ENCODE measurements around the gene SMC2.

SMC2 gene

GRCh38 chr9:104082168-104082567 lies 11.9 kb upstream of the SMC2 start:
- Histone ChIP-seq H3K4me1 (ENCODE audit: control insufficient read depth, insufficient read depth, low read length) (no peaks in the 10 kb centered on the region), H3K27ac (ENCODE audit: extremely low read depth, low read depth, low read length) (no peak overlapping the region), H3K36me3 (ENCODE audit: control insufficient read depth in 2 of 2, insufficient read depth in 1 of 2, low read length in 2 of 2) (no peaks in the 10 kb centered on the region), H3K4me3 (ENCODE audit: low read depth, low read length) (no peak overlapping the region), H3K9me3 (ENCODE audit: control insufficient read depth, insufficient read depth, low read depth, low read length) (no peaks in the 10 kb centered on the region)
- no peak for TF ChIP-seq SCRT2 (tag by site-specific recombination; IDR thresholded peaks at IDR 0.05)
- no peak for TF ChIP-seq PRDM1 (tag by site-specific recombination; IDR thresholded peaks at IDR 0.05)
- TF ChIP-seq, protein P1, sequence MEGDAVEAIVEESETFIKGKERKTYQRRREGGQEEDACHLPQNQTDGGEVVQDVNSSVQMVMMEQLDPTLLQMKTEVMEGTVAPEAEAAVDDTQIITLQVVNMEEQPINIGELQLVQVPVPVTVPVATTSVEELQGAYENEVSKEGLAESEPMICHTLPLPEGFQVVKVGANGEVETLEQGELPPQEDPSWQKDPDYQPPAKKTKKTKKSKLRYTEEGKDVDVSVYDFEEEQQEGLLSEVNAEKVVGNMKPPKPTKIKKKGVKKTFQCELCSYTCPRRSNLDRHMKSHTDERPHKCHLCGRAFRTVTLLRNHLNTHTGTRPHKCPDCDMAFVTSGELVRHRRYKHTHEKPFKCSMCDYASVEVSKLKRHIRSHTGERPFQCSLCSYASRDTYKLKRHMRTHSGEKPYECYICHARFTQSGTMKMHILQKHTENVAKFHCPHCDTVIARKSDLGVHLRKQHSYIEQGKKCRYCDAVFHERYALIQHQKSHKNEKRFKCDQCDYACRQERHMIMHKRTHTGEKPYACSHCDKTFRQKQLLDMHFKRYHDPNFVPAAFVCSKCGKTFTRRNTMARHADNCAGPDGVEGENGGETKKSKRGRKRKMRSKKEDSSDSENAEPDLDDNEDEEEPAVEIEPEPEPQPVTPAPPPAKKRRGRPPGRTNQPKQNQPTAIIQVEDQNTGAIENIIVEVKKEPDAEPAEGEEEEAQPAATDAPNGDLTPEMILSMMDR (tag by site-specific recombination; IDR thresholded peaks at IDR 0.05): no peak
- TF ChIP-seq, protein P2, sequence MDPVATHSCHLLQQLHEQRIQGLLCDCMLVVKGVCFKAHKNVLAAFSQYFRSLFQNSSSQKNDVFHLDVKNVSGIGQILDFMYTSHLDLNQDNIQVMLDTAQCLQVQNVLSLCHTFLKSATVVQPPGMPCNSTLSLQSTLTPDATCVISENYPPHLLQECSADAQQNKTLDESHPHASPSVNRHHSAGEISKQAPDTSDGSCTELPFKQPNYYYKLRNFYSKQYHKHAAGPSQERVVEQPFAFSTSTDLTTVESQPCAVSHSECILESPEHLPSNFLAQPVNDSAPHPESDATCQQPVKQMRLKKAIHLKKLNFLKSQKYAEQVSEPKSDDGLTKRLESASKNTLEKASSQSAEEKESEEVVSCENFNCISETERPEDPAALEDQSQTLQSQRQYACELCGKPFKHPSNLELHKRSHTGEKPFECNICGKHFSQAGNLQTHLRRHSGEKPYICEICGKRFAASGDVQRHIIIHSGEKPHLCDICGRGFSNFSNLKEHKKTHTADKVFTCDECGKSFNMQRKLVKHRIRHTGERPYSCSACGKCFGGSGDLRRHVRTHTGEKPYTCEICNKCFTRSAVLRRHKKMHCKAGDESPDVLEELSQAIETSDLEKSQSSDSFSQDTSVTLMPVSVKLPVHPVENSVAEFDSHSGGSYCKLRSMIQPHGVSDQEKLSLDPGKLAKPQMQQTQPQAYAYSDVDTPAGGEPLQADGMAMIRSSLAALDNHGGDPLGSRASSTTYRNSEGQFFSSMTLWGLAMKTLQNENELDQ (tag by site-specific recombination; IDR thresholded peaks at IDR 0.05; ENCODE audit: low read depth): no peak
- TF ChIP-seq ZBTB1 (tag by site-specific recombination; IDR thresholded peaks at IDR 0.05): no peak
- no peak for TF ChIP-seq ZNF394 (tag by site-specific recombination; IDR thresholded peaks at IDR 0.05; ENCODE audit: borderline replicate concordance)
- TF ChIP-seq, protein P3, sequence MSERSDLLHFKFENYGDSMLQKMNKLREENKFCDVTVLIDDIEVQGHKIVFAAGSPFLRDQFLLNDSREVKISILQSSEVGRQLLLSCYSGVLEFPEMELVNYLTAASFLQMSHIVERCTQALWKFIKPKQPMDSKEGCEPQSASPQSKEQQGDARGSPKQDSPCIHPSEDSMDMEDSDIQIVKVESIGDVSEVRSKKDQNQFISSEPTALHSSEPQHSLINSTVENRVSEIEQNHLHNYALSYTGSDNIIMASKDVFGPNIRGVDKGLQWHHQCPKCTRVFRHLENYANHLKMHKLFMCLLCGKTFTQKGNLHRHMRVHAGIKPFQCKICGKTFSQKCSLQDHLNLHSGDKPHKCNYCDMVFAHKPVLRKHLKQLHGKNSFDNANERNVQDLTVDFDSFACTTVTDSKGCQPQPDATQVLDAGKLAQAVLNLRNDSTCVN (tag by site-specific recombination; optimal IDR thresholded peaks at IDR 0.05): no peak
- TF ChIP-seq REPIN1 (tag by site-specific recombination; IDR thresholded peaks at IDR 0.05; ENCODE audit: low read depth): no peak
- no peak for TF ChIP-seq SALL2 (tag by site-specific recombination; IDR thresholded peaks at IDR 0.05; ENCODE audit: borderline replicate concordance)
- TF ChIP-seq, protein P4, sequence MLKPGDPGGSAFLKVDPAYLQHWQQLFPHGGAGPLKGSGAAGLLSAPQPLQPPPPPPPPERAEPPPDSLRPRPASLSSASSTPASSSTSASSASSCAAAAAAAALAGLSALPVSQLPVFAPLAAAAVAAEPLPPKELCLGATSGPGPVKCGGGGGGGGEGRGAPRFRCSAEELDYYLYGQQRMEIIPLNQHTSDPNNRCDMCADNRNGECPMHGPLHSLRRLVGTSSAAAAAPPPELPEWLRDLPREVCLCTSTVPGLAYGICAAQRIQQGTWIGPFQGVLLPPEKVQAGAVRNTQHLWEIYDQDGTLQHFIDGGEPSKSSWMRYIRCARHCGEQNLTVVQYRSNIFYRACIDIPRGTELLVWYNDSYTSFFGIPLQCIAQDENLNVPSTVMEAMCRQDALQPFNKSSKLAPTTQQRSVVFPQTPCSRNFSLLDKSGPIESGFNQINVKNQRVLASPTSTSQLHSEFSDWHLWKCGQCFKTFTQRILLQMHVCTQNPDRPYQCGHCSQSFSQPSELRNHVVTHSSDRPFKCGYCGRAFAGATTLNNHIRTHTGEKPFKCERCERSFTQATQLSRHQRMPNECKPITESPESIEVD (tag by site-specific recombination; IDR thresholded peaks at IDR 0.05): no peak
- no peak for TF ChIP-seq YY1 (tag by site-specific recombination; IDR thresholded peaks at IDR 0.05)
- TF ChIP-seq KLF9 (tag by site-specific recombination; IDR thresholded peaks at IDR 0.05; ENCODE audit: low read depth): no peak
- no peak for TF ChIP-seq ZNF664 (tag by site-specific recombination; IDR thresholded peaks at IDR 0.05)
- no peak for TF ChIP-seq ZNF791 (tag by site-specific recombination; IDR thresholded peaks at IDR 0.05)
- TF ChIP-seq ZNF530 (tag by site-specific recombination; IDR thresholded peaks at IDR 0.05; ENCODE audit: low read depth): no peak
- TF ChIP-seq ZNF660 (tag by site-specific recombination; IDR thresholded peaks at IDR 0.05): no peak
- TF ChIP-seq ZBTB7A (tag by site-specific recombination; IDR thresholded peaks at IDR 0.05; ENCODE audit: low read depth): no peak
- TF ChIP-seq ZNF174 (tag by site-specific recombination; IDR thresholded peaks at IDR 0.05): no peak
- ChIA-PET CTCF (interaction anchor here (0.8 kb wide), 1 partner anchor 11 kb away, joined by 3 read pairs; no protein-coding TSS in a partner anchor), POLR2A (no interaction called here)

GRCh38 chr9:104085525-104085924 lies 8.6 kb upstream of the SMC2 start:
- TF ChIP-seq SETDB1 (IDR thresholded peaks at IDR 0.05; ENCODE audit: insufficient read length, low read length): no peak
- TF ChIP-seq ZNF416 (tag by site-specific recombination; IDR thresholded peaks at IDR 0.05): no peak
- TF ChIP-seq ZNF184 (tag by site-specific recombination; IDR thresholded peaks at IDR 0.05): no peak
- no peak for TF ChIP-seq ZNF157 (tag by site-specific recombination; IDR thresholded peaks at IDR 0.05)
- 0 out of 2 replicates have a peak, but pooled peaks have one; percentile 13 for TF ChIP-seq FEZF1 (tag by site-specific recombination; IDR thresholded peaks at IDR 0.05)
- TF ChIP-seq, protein P4 (tag by site-specific recombination; IDR thresholded peaks at IDR 0.05): peak; percentile 25; the same call in 1 of the 2 replicates
- no peak for TF ChIP-seq YY2 (tag by site-specific recombination; IDR thresholded peaks at IDR 0.05)
- no peak for TF ChIP-seq KLF8 (tag by site-specific recombination; IDR thresholded peaks at IDR 0.05)
- 0 out of 2 replicates have a peak, but pooled peaks have one; percentile 20 for TF ChIP-seq ZIC2 (tag by site-specific recombination; IDR thresholded peaks at IDR 0.05)
- Histone ChIP-seq H3K27ac (ENCODE audit: extremely low read depth, low read depth, low read length) (no peak overlapping the region), H3K4me1 (ENCODE audit: control insufficient read depth, insufficient read depth, low read length) (no peaks in the 10 kb centered on the region), H3K4me3 (ENCODE audit: low read depth, low read length) (no peak overlapping the region), H3K36me3 (ENCODE audit: control insufficient read depth in 2 of 2, insufficient read depth in 1 of 2, low read length in 2 of 2) (no peaks in the 10 kb centered on the region), H3K9me3 (ENCODE audit: control insufficient read depth, insufficient read depth, low read depth, low read length) (no peaks in the 10 kb centered on the region)
- POLR2A ChIA-PET: no interaction called here
- CTCF ChIA-PET: interaction anchor here (0.7 kb wide), 1 partner anchor 1516 kb away, joined by 3 read pairs; no protein-coding TSS in a partner anchor
